Putamen (tissue), 1 donor: ENCODE measurements around the gene TAAR2.
"Not testable (repeated sequence)": the region's sequence is repeated elsewhere in the genome, so short reads cannot be mapped to it uniquely, and the experiment has no call there.

Experiments used
- DNase-seq: peaks from one replicate; pipeline ENCODE4 v3.0.0-alpha.2; 2016; ENCODE audit warnings: low spot score

Gene TAAR2

GRCh38 chr6:132612449-132613108, 11.5 kb downstream of the TAAR2 start:
- no peak for DNase-seq

- DNase-seq, result no peak
These were observed 12.5 kb downstream of the TAAR2 start for GRCh38 chr6:132611616-132612015.

- DNase-seq, result no peak
These were observed 16.4 kb downstream of the TAAR2 start for GRCh38 chr6:132607544-132608233.

GRCh38 chr6:132604635-132605152, 19.4 kb downstream of the TAAR2 start:
- no peak for DNase-seq

- DNase-seq, result not testable (repeated sequence)
These were observed 23.2 kb downstream of the TAAR2 start for GRCh38 chr6:132600900-132601299.

GRCh38 chr6:132598473-132598872, 25.6 kb downstream of the TAAR2 start:
- no peak for DNase-seq

GRCh38 chr6:132596201-132596600, 27.9 kb downstream of the TAAR2 start:
- no peak for DNase-seq

- no peak for DNase-seq
These were observed 31.2 kb downstream of the TAAR2 start for GRCh38 chr6:132592855-132593254.

- DNase-seq, result no peak
These were observed 33.7 kb downstream of the TAAR2 start for GRCh38 chr6:132590362-132590761.

GRCh38 chr6:132589454-132589853, 34.6 kb downstream of the TAAR2 start, which contains the start of gene TAAR5:
Gene TAAR5 (minus strand): TSS chr6:132589741. CDS start chr6:132589686, 55 bp downstream.
- no peak for DNase-seq

- no peak for DNase-seq
These were observed 36.7 kb downstream of the TAAR2 start for GRCh38 chr6:132587424-132587823.

GRCh38 chr6:132584698-132585097, 39.4 kb downstream of the TAAR2 start:
- no peak for DNase-seq

- no peak for DNase-seq
These were observed 52.3 kb downstream of the TAAR2 start for GRCh38 chr6:132571774-132572173.

- DNase-seq, result peak; percentile 70
These were observed 53.8 kb downstream of the TAAR2 start, which contains the start of gene TAAR6 for GRCh38 chr6:132570221-132570777. Gene TAAR6 (plus strand): TSS chr6:132570322. CDS start chr6:132570322, 0 bp downstream.

- DNase-seq, result peak; percentile 86
These were observed 54.9 kb downstream of the TAAR2 start for GRCh38 chr6:132569170-132569569.

GRCh38 chr6:132568611-132569010, 55.5 kb downstream of the TAAR2 start:
- DNase-seq, result peak; percentile 33

- DNase-seq, result no peak
These were observed 56.5 kb downstream of the TAAR2 start for GRCh38 chr6:132567566-132567965.
